Retinal pigment epithelial cell (primary cell): ENCODE data around the gene PAXX.
A peak's percentile ranks its signal among the peaks of the same experiment; 100 is the strongest.

Experiments used
- DNase-seq: peaks from one replicate; pipeline ENCODE4 v3.0.0-alpha.2; 2010; ENCODE audit warnings: low read depth
- H3K4me3 ChIP-seq: 2 replicates; pipeline ENCODE4 v1.5.1; 2011; ENCODE audit warnings: mild to moderate bottlenecking, low read length, control low read depth, moderate library complexity
- CTCF ChIP-seq: conservative IDR thresholded peaks from 2 replicates; pipeline ENCODE4 v1.5.1; 2011; ENCODE audit warnings: low read depth, low read length, control low read depth, inconsistent platforms

PAXX gene, protein sequence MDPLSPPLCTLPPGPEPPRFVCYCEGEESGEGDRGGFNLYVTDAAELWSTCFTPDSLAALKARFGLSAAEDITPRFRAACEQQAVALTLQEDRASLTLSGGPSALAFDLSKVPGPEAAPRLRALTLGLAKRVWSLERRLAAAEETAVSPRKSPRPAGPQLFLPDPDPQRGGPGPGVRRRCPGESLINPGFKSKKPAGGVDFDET

GRCh38 chr9:136991993-136992818 lies at the start of gene PAXX:
Gene PAXX, plus strand, starts transcription at chr9:136992422. Its CDS starts 22 bp downstream, at chr9:136992444.
- peak within 1 kb of the TSS; percentile 60 for H3K4me3 ChIP-seq
- no peak for TF ChIP-seq CTCF
- DNase-seq: peak; percentile 59

- DNase-seq: no peak
- no peak for TF ChIP-seq CTCF
- no peak overlapping the region for H3K4me3 ChIP-seq
Observed at GRCh38 chr9:136942881-136943230, 49.4 kb upstream of the PAXX start.

- no peak for DNase-seq
- TF ChIP-seq CTCF: no peak
- H3K4me3 ChIP-seq: peak overlapping the region; percentile 68
Observed at GRCh38 chr9:136943291-136944211, 48.7 kb upstream of the PAXX start.

DNA sequence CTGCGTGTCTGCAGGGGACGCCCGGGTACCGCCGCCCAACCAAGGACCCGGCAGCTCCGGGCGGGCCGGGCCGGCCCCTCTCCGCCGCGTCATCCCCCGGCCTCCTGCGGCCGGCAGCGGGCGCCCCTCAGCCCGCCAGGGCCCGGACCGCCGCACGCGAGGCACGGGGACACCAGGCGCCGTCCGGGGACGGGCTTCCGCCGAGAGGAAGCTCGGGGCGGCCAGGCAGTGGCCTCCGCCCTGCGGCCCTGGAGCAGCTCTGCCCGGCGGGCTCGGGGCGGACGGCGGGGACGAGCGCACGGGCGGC lies 48.1 kb upstream of the PAXX start:
- no peak for TF ChIP-seq CTCF
- H3K4me3 ChIP-seq: peak overlapping the region; percentile 68
- no peak for DNase-seq

GRCh38 chr9:136944519-136945332 lies 47.5 kb upstream of the PAXX start, which contains the start of the genes C8G and FBXW5:
Gene C8G, plus strand, starts transcription at chr9:136945243. Its CDS starts 78 bp downstream, at chr9:136945321.
Gene FBXW5, minus strand, starts transcription at chr9:136944738. Its CDS starts 655 bp downstream, at chr9:136944083.
- DNase-seq: peak; percentile 49
- peak within 1 kb of the TSS; percentile 68 for H3K4me3 ChIP-seq
- TF ChIP-seq CTCF: peak; percentile 87

GRCh38 chr9:136945333-136946227 lies 46.6 kb upstream of the PAXX start:
- no peak overlapping the region for H3K4me3 ChIP-seq
- TF ChIP-seq CTCF: no peak
- no peak for DNase-seq
